ENCODE results near the gene ABCC8.

ABCC8 gene

GRCh38 chr11:17516551-17517150 is 40.0 kb upstream of the ABCC8 start:
- H3K27me3 ChIP-seq (replicated peaks; ENCODE audit: control insufficient read depth, insufficient read depth, low read length, poor library complexity, severe bottlenecking) = no peaks in the 10 kb centered on the region
- no peak overlapping the region for H3K27ac ChIP-seq (ENCODE audit: insufficient read depth, low read length, poor library complexity, severe bottlenecking)

GRCh38 chr11:17515443-17516176 is 39.0 kb upstream of the ABCC8 start:
- no peak for DNase-seq
- H3K36me3 ChIP-seq (ENCODE audit: control insufficient read depth, insufficient read depth, low read length) = no peaks in the 10 kb centered on the region
- H3K9me3 ChIP-seq (ENCODE audit: control insufficient read depth, low read length) = no peaks in the 10 kb centered on the region
- no peaks in the 10 kb centered on the region for H3K4me1 ChIP-seq (ENCODE audit: control insufficient read depth, insufficient read depth, low read length, poor library complexity, severe bottlenecking)
- no peak overlapping the region for H3K27ac ChIP-seq (ENCODE audit: insufficient read depth, low read length, poor library complexity, severe bottlenecking)
- H3K27me3 ChIP-seq (replicated peaks; ENCODE audit: control insufficient read depth, insufficient read depth, low read length, poor library complexity, severe bottlenecking) = no peaks in the 10 kb centered on the region
- H3K4me3 ChIP-seq (ENCODE audit: insufficient read depth, low read depth, low read length, poor library complexity, severe bottlenecking) = no peak overlapping the region

More at GRCh38 chr11:17516551-17517150, 40.0 kb upstream of the ABCC8 start:
- Histone ChIP-seq H3K4me3 (ENCODE audit: insufficient read depth, low read depth, low read length, poor library complexity, severe bottlenecking) (no peak overlapping the region), H3K4me1 (ENCODE audit: control insufficient read depth, insufficient read depth, low read length, poor library complexity, severe bottlenecking) (no peaks in the 10 kb centered on the region), H3K9me3 (ENCODE audit: control insufficient read depth, low read length) (no peaks in the 10 kb centered on the region), H3K36me3 (ENCODE audit: control insufficient read depth, insufficient read depth, low read length) (no peaks in the 10 kb centered on the region)
- no peak for DNase-seq

GRCh38 chr11:17514476-17514875 is 37.8 kb upstream of the ABCC8 start:
- no peaks in the 10 kb centered on the region for H3K27me3 ChIP-seq (replicated peaks; ENCODE audit: control insufficient read depth, insufficient read depth, low read length, poor library complexity, severe bottlenecking)
- DNase-seq = no peak

GRCh38 chr11:17513853-17514252 is 37.2 kb upstream of the ABCC8 start:
- DNase-seq = no peak
- Histone ChIP-seq H3K4me1 (ENCODE audit: control insufficient read depth, insufficient read depth, low read length, poor library complexity, severe bottlenecking) (no peaks in the 10 kb centered on the region), H3K27ac (ENCODE audit: insufficient read depth, low read length, poor library complexity, severe bottlenecking) (no peak overlapping the region), H3K4me3 (ENCODE audit: insufficient read depth, low read depth, low read length, poor library complexity, severe bottlenecking) (no peak overlapping the region), H3K9me3 (ENCODE audit: control insufficient read depth, low read length) (no peaks in the 10 kb centered on the region), H3K36me3 (ENCODE audit: control insufficient read depth, insufficient read depth, low read length) (no peaks in the 10 kb centered on the region), H3K27me3 (replicated peaks; ENCODE audit: control insufficient read depth, insufficient read depth, low read length, poor library complexity, severe bottlenecking) (no peaks in the 10 kb centered on the region)

More at GRCh38 chr11:17514476-17514875, 37.8 kb upstream of the ABCC8 start:
- Histone ChIP-seq H3K4me3 (ENCODE audit: insufficient read depth, low read depth, low read length, poor library complexity, severe bottlenecking) (no peak overlapping the region), H3K9me3 (ENCODE audit: control insufficient read depth, low read length) (no peaks in the 10 kb centered on the region), H3K4me1 (ENCODE audit: control insufficient read depth, insufficient read depth, low read length, poor library complexity, severe bottlenecking) (no peaks in the 10 kb centered on the region), H3K36me3 (ENCODE audit: control insufficient read depth, insufficient read depth, low read length) (no peaks in the 10 kb centered on the region), H3K27ac (ENCODE audit: insufficient read depth, low read length, poor library complexity, severe bottlenecking) (no peak overlapping the region)

GRCh38 chr11:17512101-17512500 is 35.5 kb upstream of the ABCC8 start:
- no peaks in the 10 kb centered on the region for H3K27me3 ChIP-seq (replicated peaks; ENCODE audit: control insufficient read depth, insufficient read depth, low read length, poor library complexity, severe bottlenecking)
- H3K4me1 ChIP-seq (ENCODE audit: control insufficient read depth, insufficient read depth, low read length, poor library complexity, severe bottlenecking) = no peaks in the 10 kb centered on the region
- DNase-seq = no peak
- no peaks in the 10 kb centered on the region for H3K9me3 ChIP-seq (ENCODE audit: control insufficient read depth, low read length)
- no peaks in the 10 kb centered on the region for H3K36me3 ChIP-seq (ENCODE audit: control insufficient read depth, insufficient read depth, low read length)
- H3K27ac ChIP-seq (ENCODE audit: insufficient read depth, low read length, poor library complexity, severe bottlenecking) = no peak overlapping the region
- no peak overlapping the region for H3K4me3 ChIP-seq (ENCODE audit: insufficient read depth, low read depth, low read length, poor library complexity, severe bottlenecking)

- Histone ChIP-seq H3K4me3 (ENCODE audit: insufficient read depth, low read depth, low read length, poor library complexity, severe bottlenecking) (no peak overlapping the region), H3K27me3 (replicated peaks; ENCODE audit: control insufficient read depth, insufficient read depth, low read length, poor library complexity, severe bottlenecking) (no peaks in the 10 kb centered on the region), H3K9me3 (ENCODE audit: control insufficient read depth, low read length) (no peaks in the 10 kb centered on the region), H3K4me1 (ENCODE audit: control insufficient read depth, insufficient read depth, low read length, poor library complexity, severe bottlenecking) (no peaks in the 10 kb centered on the region), H3K36me3 (ENCODE audit: control insufficient read depth, insufficient read depth, low read length) (no peaks in the 10 kb centered on the region), H3K27ac (ENCODE audit: insufficient read depth, low read length, poor library complexity, severe bottlenecking) (no peak overlapping the region)
- DNase-seq = no peak
Observed at GRCh38 chr11:17511571-17511970, 34.9 kb upstream of the ABCC8 start.

GRCh38 chr11:17510507-17511206 is 34.0 kb upstream of the ABCC8 start:
- no peak overlapping the region for H3K27ac ChIP-seq (ENCODE audit: insufficient read depth, low read length, poor library complexity, severe bottlenecking)
- H3K4me3 ChIP-seq (ENCODE audit: insufficient read depth, low read depth, low read length, poor library complexity, severe bottlenecking) = no peak overlapping the region
- H3K27me3 ChIP-seq (replicated peaks; ENCODE audit: control insufficient read depth, insufficient read depth, low read length, poor library complexity, severe bottlenecking) = no peaks in the 10 kb centered on the region
- no peaks in the 10 kb centered on the region for H3K36me3 ChIP-seq (ENCODE audit: control insufficient read depth, insufficient read depth, low read length)
- no peaks in the 10 kb centered on the region for H3K4me1 ChIP-seq (ENCODE audit: control insufficient read depth, insufficient read depth, low read length, poor library complexity, severe bottlenecking)
- no peak for DNase-seq
- no peaks in the 10 kb centered on the region for H3K9me3 ChIP-seq (ENCODE audit: control insufficient read depth, low read length)

GRCh38 chr11:17508791-17509190 is 32.1 kb upstream of the ABCC8 start:
- H3K9me3 ChIP-seq (ENCODE audit: control insufficient read depth, low read length) = no peaks in the 10 kb centered on the region
- H3K4me3 ChIP-seq (ENCODE audit: insufficient read depth, low read depth, low read length, poor library complexity, severe bottlenecking) = no peak overlapping the region
- no peaks in the 10 kb centered on the region for H3K36me3 ChIP-seq (ENCODE audit: control insufficient read depth, insufficient read depth, low read length)
- H3K4me1 ChIP-seq (ENCODE audit: control insufficient read depth, insufficient read depth, low read length, poor library complexity, severe bottlenecking) = no peaks in the 10 kb centered on the region
- no peaks in the 10 kb centered on the region for H3K27me3 ChIP-seq (replicated peaks; ENCODE audit: control insufficient read depth, insufficient read depth, low read length, poor library complexity, severe bottlenecking)
- H3K27ac ChIP-seq (ENCODE audit: insufficient read depth, low read length, poor library complexity, severe bottlenecking) = no peak overlapping the region
- DNase-seq = no peak

- Histone ChIP-seq H3K36me3 (ENCODE audit: control insufficient read depth, insufficient read depth, low read length) (no peaks in the 10 kb centered on the region), H3K4me3 (ENCODE audit: insufficient read depth, low read depth, low read length, poor library complexity, severe bottlenecking) (no peak overlapping the region), H3K27ac (ENCODE audit: insufficient read depth, low read length, poor library complexity, severe bottlenecking) (no peak overlapping the region), H3K27me3 (replicated peaks; ENCODE audit: control insufficient read depth, insufficient read depth, low read length, poor library complexity, severe bottlenecking) (no peaks in the 10 kb centered on the region), H3K9me3 (ENCODE audit: control insufficient read depth, low read length) (no peaks in the 10 kb centered on the region), H3K4me1 (ENCODE audit: control insufficient read depth, insufficient read depth, low read length, poor library complexity, severe bottlenecking) (no peaks in the 10 kb centered on the region)
- no peak for DNase-seq
Observed at GRCh38 chr11:17508306-17508705, 31.7 kb upstream of the ABCC8 start.

- Histone ChIP-seq H3K27me3 (replicated peaks; ENCODE audit: control insufficient read depth, insufficient read depth, low read length, poor library complexity, severe bottlenecking) (no peaks in the 10 kb centered on the region), H3K4me3 (ENCODE audit: insufficient read depth, low read depth, low read length, poor library complexity, severe bottlenecking) (no peak overlapping the region), H3K27ac (ENCODE audit: insufficient read depth, low read length, poor library complexity, severe bottlenecking) (no peak overlapping the region), H3K36me3 (ENCODE audit: control insufficient read depth, insufficient read depth, low read length) (no peaks in the 10 kb centered on the region), H3K4me1 (ENCODE audit: control insufficient read depth, insufficient read depth, low read length, poor library complexity, severe bottlenecking) (no peaks in the 10 kb centered on the region), H3K9me3 (ENCODE audit: control insufficient read depth, low read length) (no peaks in the 10 kb centered on the region)
- DNase-seq = no peak
Observed at GRCh38 chr11:17507773-17508172, 31.1 kb upstream of the ABCC8 start.
